GOT3 (cell line): ENCODE results near the gene POC1A.
"Not testable (repeated sequence)": the region's sequence is repeated elsewhere in the genome, so short reads cannot be mapped to it uniquely, and the experiment has no call there.

Source experiments
- DNase-seq: peaks from one replicate; lab custom pipeline; 2025; ENCODE audit warnings: mixed read lengths; lab: John Stamatoyannopoulos, UW

The POC1A gene

GRCh38 chr3:52046902-52047239, 107.4 kb downstream of the POC1A start:
- no peak for DNase-seq

DNA sequence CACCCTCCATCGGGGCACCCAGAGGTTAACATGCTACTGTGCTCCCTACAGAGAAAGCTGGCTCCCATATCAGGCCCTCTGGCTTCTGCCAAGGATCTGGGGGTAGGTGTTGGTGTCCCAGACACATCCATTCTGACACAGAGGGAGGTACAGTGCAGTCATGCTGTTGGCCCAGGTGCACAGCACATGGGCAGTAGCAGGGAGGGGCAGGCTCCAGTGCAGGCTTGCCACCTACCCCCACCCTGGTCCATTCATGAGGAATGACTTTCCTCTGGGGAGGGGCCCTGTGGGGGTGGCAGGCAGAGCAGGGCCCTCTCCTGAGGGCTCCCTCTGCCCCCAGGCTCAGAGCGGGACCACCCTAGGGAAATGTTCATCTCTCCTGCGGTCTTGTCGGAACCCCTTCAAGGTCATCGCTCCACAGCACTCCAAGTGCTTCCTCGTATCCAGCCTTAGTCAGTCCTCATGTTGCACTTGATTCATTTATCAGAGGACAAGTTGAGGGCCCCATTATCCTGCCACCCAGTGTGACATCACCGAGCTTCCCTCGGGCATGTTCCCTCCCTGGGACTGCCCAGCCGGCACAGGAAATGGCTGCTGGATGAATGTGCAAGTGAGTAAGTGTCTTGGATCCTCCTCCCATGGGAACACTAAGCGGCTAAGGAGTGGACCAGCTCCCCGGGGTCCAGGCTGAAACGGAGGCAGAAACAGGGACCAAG, 107.9 kb downstream of the POC1A start:
- peak; percentile 39 for DNase-seq

GRCh38 chr3:52044869-52045619, 109.2 kb downstream of the POC1A start:
- no peak for DNase-seq

DNA sequence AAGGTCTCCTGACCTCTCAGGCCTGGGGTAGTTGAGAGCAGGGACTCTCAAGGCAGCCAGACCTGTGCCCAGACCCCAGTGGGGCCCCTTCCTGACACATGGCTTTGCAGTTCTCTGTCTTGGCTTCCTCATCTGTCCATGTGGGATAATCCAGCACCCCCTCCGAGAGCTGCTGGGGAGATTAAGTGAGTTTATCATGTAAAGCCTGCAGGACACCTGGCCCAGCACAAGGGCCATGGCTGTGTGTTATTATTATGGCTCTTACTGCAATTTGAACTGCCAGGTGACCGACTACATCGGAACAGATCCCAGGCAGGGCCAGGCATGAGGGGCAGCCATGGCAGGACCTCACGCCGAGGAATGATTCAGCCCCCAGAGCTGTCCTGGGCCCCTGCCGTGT, 110.5 kb downstream of the POC1A start:
- no peak for DNase-seq

DNA sequence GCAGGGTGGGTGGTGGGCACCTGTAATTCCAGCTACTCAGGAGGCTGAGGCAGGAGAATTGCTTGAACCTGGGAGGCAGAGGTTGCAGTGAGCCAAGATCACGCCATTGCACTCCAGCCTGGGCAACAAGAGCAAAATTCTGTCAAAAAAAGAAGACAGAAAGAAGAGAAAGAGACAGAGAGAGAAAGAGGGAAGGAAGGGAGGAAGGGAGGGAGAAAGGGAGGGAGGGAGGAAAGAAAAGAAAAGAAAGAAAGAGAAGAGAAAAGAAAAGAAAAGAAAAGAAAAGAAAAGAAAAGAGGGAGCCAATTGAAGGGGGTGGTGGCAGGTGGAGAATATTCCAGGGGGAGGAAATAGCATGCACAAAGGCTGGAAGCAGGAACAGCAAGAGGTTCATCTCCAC, 111.2 kb downstream of the POC1A start:
- DNase-seq, result not testable (repeated sequence)

DNA sequence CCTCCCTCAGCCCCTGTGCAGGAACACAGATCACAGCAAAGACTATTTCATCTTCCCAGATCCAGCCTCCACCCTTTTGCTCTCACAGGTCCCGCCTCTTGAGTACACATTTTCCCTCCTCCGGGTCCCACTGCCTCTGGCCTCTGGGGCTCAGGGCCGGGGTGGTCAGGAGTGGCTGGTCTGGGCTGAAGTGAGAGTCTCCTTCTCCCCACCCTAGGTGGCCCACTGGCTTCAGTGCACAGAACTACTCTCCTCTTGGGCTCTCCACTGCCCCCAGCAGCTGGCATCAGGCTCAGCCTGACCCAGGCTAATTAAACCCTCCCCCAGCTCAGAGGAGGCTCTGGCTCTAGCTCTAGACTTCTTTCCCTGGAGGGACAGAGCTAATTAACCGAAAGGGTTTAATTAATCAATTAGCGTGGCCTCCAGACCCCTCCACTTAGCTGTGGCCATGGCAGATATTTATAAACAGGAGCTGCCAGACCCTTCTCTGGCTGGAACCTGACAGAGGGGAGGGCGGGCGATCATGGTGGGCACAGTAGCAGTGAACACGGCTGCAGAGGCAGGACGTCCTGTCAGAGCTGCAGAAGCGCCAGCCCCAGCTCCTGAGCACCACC, 113.0 kb downstream of the POC1A start:
- no peak for DNase-seq

- no peak for DNase-seq
Observed at GRCh38 chr3:52040600-52040999, 113.6 kb downstream of the POC1A start.

- DNase-seq, result no peak
Observed at GRCh38 chr3:52039846-52040245, 114.4 kb downstream of the POC1A start.

DNA sequence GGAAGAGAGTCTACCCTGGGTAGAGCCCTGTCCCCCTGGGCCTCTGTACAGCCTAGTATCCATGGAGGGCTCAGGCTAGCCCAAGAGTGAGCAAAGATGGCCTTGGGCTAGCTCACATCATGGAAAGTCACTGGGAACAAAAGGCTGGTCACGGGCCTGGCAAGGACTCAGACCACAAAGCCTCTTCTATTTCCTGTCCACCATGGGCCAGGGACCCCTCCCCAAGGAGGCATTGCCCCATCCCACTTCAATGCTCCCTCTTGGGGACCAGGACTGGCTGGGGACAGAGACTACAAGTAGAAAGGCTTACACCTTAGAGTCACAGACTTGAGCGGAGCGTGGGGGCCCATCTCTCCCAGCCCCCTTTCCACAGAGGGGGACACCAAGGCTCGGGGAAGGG, 114.8 kb downstream of the POC1A start:
- DNase-seq, result no peak

DNA sequence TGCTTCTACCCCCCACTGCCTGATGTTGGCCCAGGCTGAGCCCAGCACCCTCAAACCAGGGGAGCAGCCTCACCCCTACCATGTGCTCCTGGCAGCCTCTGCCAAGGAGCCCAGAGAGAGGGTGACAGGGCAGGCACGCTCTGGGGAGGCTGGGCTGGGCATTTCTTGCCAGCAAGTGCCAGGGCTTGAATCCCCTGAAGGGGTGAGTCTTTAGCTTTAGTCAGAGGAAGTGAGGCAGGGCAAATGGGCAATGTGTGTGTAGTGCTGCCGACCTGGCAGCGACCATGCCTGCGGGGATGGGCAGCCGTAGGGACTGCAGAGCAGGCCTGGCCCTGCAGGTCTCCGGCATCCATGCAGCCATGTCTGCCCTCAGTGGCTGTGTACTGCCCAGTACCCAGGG, 116.0 kb downstream of the POC1A start:
- DNase-seq, result no peak

GRCh38 chr3:52037291-52037690, 116.9 kb downstream of the POC1A start:
- no peak for DNase-seq

GRCh38 chr3:52036829-52037228, 117.4 kb downstream of the POC1A start:
- no peak for DNase-seq

GRCh38 chr3:52036222-52036694, 118.0 kb downstream of the POC1A start:
- no peak for DNase-seq

DNA sequence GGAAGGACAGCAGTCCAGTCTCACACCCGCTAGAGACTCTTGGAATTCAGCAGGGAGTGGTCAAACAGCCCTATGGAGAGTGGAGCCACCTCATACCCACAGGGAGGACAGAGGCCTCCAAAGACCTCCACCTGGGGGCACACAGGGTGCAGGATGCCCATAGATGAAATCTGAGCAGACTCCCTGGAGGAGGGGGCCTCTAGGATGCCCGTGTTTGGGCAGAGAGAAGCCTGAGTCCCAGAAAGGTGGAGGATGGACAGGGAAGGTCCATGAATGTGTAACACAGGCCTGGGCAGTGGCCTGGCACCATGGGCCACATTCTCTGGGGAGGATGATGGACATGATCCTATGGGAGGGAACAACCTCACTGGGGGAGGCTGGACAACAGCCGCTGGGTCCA, 119.6 kb downstream of the POC1A start:
- no peak for DNase-seq

- DNase-seq, result no peak
Observed at GRCh38 chr3:52034212-52034611, 120.0 kb downstream of the POC1A start.

GRCh38 chr3:52033748-52034147, 120.5 kb downstream of the POC1A start:
- DNase-seq, result not testable (repeated sequence)

GRCh38 chr3:52032702-52033408, 121.4 kb downstream of the POC1A start:
- DNase-seq, result no peak

DNA sequence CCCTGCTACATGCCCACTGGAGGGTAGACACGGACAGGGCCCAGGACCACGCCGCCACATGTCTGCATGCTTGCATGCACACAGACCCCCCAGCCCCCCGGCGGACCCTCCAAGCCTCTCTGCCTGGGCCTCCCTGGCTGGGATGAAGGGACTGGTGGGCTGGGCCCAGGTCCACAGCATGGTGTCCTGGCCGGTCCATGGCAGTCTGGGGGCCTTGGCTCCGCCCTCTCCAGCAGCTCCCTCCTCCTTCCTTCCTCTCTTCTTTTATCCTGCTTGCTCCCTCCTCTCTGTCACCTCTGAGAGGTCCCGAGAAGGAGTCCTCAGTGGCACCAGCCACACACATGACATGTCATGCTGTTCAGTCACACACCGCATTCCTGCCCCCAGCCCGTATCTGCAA, 122.3 kb downstream of the POC1A start:
- no peak for DNase-seq

DNA sequence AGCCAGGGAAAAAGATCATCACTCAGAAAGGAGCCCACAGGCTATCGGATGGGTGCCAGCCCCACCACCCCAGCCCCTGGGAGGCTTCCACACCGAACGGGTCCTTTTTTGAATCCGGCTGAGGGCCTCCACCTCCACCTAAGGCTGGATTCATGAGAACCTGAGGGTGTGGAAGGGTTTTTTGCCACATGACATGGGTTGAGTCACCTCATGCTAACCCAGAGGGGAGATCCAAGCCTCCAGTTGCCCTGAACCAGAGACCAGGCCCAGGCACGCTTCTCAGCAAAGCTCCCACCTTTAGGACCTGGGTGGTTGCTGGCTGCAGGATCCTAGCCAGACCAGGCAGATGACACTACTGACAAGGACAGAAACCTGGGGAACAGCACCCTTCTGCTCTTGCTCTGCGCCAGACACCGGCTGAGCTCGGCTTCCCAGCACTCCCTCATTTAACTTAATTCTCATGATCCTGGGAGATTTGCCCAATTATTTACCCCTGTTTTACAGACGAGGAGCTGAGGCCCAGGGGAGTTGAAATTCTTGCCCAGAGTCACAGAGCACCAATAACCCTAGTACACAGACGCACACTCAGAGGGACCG, 123.4 kb downstream of the POC1A start:
- no peak for DNase-seq

GRCh38 chr3:52029535-52029934, 124.7 kb downstream of the POC1A start:
- DNase-seq, result no peak

DNA sequence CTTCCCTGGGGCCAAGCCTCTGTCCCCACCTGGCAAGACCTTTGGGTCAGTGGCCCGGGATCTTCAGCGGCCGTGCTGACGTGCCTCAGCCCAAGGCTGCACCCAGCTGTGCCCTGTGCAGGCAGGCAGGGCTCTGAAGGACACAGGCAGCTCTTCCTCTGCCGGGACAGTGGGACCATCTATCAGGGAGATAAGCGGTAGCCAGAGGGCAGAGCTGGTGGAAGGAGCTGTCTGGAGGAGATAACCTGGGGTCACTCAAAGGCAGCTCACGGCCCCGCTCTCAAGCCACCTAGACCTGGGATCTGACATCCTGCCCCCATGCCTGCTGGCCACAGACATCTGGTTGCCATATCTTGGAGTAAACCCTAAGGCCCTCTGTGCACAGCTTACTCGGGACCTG, 125.2 kb downstream of the POC1A start:
- no peak for DNase-seq

DNA sequence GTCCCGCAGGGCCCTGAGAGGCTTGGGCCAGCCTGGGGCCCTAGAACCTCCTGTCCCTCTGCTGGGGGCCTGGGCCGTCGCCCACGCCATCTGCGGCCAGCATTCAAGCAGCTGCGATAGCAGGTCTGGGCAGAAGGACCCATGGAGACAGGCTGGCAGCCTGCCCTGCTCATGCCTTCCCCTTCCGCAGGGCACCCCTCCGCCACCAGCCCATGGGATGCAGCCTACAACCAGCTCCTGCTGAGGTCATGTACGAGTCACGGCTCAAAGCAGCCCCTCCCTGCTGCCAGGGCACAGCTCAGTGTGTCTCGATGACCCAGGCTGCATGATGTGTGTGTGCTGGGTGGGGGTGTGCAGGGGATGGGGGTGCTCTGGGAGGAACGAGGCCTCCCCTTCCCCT, 125.7 kb downstream of the POC1A start:
- no peak for DNase-seq
